ENCODE measurements around the gene DUOXA1.

DUOXA1 gene

GRCh38 chr15:45129651-45130129, at the start of gene DUOXA1, which contains the start of gene DUOX1:
TSS of gene DUOXA1 (minus strand) at chr15:45129879. CDS start at chr15:45123014, 6,865 bp downstream.
TSS of gene DUOX1 (plus strand) at chr15:45129994. CDS start at chr15:45131967, 1,973 bp downstream.
- no peak for DNase-seq

DNA sequence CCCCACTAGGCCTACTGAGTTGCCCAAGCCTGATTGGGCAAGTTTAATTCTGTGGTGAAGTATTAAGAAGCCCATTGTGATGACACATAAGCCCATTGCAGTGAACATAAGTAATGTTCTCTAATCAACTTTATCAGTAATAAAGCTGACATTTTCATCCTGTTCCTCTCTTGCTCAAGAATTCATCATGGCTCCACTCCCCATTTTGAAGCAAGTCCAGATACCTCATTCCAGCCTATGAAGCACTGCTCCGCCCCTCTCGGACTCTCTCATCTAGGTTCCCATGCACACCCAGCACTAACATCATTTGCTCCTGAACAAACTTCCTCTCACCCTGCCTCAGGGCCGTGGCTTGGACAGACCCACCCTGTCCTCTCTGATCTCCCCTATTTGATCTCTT, 47.6 kb upstream of the DUOXA1 start:
- DNase-seq = no peak

GRCh38 chr15:45174577-45174976, 44.9 kb upstream of the DUOXA1 start:
- DNase-seq = no peak

DNA sequence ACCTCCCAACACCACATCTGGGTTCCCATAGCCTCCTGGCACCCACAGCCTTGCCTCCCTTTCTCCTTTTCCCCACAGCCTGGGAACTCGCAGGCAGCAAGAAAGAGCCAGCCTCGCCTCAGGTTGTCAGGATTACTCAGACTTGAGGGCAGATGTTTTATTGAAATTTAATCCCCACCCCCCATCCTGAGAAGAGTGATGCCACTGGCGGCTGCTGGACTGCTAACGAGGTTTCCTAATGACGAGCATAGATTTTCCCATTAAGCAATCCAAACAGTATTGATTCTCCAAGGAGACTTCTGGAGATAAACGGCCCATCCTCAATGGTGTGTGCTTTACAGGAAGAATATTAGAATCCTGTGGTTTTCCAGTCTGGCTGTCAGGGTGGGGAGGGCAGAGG, 44.4 kb upstream of the DUOXA1 start:
- DNase-seq = no peak

DNA sequence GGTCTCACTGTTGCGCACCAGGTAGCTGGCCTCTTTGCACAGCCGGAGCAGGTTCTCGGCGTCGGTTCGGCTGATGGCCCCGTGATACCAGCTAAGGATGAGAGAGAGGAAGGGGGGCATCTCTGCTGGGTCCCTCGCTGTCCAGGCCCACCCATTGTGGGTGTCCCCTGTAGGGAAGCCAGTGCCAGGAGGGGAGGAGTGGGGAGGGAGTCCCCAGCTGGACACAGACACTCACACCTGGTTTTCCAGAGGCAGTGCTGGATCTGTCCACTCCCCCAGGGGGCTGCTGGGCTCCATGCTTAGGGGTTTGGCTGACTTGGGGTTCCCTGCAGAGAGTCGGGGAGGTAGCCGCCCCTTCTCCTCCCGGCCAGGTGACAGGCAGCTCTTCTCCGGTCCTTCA, 42.2 kb upstream of the DUOXA1 start:
- no peak for DNase-seq

- no peak for DNase-seq
These were observed 40.2 kb upstream of the DUOXA1 start for GRCh38 chr15:45169608-45170480.

- DNase-seq = no peak
These were observed 39.3 kb upstream of the DUOXA1 start for GRCh38 chr15:45168751-45169551.

DNA sequence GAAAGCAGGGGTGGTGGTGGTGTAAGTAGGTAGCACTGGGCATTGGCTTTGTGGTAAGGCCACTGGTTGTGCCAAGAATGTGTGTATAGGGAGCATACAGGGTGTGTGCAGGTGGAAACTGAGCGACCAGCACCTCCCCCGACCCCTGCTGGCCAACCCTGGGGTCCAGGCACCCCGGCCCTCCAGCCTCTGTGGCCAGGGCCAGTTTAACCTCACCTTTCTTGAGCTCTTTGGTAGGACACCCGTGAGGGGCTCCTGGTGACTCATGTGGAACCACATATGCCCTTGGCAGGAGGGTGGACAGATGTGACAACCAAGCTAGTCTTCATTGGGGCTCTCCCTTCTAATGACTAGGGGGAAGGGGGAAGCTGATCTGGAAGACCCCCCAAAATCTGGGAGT, 38.6 kb upstream of the DUOXA1 start:
- DNase-seq = no peak

- DNase-seq = no peak
These were observed 38.0 kb upstream of the DUOXA1 start for GRCh38 chr15:45167631-45168205.

GRCh38 chr15:45166834-45167630, 37.4 kb upstream of the DUOXA1 start:
- DNase-seq = peak; percentile 87

DNA sequence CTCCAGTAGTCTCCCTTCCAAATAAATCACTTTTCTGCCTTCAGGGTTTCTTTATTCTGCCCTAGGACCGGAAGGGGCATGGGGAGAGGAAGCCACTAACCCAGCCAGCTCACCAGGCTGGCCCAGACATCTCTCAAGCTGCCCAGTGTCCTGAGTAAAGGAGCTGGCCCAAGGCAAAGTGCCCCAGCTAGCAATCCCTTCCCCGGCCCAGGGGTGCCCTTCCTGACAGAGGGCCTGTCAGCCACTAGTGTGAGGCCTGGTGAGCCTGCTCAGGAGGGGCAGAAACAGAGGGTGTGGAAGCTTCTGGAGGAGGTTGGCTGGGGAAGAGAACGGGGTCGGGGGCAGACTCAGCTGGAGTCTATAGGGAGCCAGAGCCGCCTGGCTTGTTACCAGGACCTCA, 35.9 kb upstream of the DUOXA1 start:
- no peak for DNase-seq

GRCh38 chr15:45164914-45165313, 35.2 kb upstream of the DUOXA1 start:
- DNase-seq = no peak

- no peak for DNase-seq
These were observed 33.8 kb upstream of the DUOXA1 start for GRCh38 chr15:45163508-45163856.

DNA sequence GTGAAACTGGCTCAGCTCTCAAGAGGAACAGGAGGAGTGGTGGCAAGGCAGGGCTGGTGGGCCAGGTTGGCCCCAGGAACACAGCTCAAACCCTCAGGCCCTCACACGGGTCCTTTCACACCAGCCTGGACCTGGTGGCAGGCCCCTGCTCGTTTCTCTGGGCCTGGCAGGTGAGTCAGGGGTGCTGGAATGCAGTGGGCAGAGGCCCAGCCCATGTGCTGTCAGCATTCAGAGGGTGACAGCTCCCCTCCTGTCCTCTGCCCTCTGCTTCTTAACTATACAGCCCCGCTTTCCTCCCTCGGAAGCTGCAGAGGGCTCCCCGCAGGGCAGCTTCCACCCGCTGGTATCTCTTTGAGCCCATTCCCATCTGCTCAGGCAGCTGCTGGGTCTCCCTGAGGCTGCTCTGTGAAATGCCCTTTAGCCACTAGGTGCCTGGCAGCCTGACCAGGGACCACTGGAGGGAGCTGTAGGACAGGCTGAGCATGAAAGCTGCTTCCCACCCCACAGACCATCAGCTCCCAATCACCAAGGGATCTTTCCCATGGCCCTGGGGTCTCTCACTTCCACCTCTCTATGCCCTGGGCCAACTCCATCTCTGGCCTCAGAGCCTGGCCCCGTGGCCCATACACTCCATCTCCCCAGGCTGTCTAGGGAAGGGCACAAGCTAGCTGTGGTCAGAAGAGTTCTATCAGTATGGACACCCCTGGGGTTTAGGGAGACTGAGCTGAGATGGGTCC, 33.3 kb upstream of the DUOXA1 start:
- DNase-seq = peak; percentile 80

DNA sequence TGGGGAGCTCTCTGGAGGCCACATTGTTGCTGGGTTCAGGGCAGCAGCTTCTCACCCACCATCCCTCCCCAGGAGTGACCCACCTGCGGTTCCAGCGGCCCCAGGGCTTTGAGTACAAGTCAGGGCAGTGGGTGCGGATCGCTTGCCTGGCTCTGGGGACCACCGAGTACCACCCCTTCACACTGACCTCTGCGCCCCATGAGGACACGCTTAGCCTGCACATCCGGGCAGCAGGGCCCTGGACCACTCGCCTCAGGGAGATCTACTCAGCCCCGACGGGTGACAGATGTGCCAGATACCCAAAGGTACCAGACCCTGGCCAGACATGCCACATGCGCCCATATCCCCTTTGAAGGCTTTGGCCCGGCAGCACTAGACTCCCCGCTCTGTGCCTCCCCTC, 32.0 kb upstream of the DUOXA1 start:
- DNase-seq = no peak

DNA sequence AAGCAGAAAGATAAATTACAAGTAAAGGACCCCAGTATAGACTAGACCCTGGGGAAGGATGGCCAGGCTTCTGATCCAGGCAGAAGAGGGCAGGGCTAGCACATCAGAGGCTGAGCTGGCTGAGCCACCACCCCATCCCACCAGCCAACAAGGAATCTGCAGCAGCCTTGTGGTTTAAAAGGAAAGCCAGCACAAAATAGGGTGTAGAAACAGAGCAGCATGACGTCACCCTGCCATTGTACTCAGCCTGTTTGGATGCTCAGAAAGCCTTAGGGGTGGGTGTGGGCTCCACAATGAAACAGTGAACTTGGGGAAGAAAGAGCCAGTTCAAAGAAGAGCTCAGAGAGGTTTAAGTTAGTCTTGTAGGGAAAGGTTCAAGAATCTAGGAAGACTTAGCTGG, 28.3 kb upstream of the DUOXA1 start:
- peak; percentile 77 for DNase-seq

GRCh38 chr15:45156744-45157455, 27.2 kb upstream of the DUOXA1 start:
- DNase-seq = peak; percentile 67

DNA sequence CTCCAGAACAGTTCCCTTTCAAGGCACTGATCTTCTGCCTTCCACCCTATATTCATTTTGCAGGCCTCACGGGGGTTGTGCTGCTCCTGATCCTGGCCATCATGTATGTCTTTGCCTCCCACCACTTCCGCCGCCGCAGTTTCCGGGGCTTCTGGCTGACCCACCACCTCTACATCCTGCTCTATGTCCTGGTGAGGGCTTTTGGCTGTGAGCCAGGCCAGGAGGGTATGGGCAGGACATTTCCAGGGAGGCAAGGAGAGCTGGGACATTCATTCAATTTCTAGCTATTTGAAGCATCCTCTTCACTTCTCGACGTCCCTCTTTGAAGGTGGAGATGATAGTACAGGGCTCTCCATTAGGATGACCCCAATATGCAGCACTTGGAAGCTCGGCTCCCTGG, 26.1 kb upstream of the DUOXA1 start:
- no peak for DNase-seq

DNA sequence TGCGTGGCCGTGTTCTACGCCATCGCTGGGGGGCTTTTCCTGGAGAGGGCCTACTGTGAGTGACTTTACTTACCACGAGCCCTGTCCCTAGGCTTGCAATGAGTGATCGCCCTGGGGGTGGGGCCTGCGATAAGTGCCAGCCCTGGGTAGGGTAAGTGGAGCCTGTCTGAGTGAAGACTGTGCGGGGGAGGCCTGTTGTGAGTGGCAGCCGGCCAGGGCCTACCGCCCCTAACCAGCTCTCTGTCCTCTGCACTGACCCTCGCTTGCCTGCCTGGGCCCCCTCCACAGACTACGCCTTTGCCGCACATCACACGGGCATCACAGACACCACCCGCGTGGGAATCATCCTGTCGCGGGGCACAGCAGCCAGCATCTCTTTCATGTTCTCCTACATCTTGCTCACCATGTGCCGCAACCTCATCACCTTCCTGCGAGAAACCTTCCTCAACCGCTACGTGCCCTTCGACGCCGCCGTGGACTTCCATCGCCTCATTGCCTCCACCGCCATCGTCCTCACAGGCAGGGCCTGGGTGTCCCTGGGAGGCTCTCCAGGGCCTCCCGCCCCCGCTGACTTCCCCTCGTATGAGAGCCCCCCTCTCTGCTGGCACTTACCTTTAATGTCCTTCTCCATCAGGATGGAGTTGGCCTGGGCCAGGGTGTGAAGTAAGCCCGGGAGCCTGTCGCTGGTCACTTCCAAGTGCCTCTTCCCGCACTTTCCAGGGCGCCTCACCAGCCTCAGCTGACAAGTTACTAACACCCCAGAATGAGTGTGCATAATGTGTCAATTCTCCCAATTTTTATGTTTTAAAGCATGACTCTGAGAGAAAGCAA, 22.5 kb upstream of the DUOXA1 start:
- no peak for DNase-seq

- DNase-seq = no peak
These were observed 21.3 kb upstream of the DUOXA1 start for GRCh38 chr15:45150997-45151396.

All from fibroblast of upper back skin (primary cell).